Measurements from ENCODE around the gene REPIN1. TPM values are rescaled to one million over a fixed set of nuclear protein-coding genes. Genes with fewer than 3 reads are reported as not detected.

Gene REPIN1
- total and polyA plus RNA-seq, 12 donors = 47.5 to 294 (median 182) TPM

- TF ChIP-seq POLR2A (IDR thresholded peaks at IDR 0.05) = no peak
- TF ChIP-seq, protein P1, sequence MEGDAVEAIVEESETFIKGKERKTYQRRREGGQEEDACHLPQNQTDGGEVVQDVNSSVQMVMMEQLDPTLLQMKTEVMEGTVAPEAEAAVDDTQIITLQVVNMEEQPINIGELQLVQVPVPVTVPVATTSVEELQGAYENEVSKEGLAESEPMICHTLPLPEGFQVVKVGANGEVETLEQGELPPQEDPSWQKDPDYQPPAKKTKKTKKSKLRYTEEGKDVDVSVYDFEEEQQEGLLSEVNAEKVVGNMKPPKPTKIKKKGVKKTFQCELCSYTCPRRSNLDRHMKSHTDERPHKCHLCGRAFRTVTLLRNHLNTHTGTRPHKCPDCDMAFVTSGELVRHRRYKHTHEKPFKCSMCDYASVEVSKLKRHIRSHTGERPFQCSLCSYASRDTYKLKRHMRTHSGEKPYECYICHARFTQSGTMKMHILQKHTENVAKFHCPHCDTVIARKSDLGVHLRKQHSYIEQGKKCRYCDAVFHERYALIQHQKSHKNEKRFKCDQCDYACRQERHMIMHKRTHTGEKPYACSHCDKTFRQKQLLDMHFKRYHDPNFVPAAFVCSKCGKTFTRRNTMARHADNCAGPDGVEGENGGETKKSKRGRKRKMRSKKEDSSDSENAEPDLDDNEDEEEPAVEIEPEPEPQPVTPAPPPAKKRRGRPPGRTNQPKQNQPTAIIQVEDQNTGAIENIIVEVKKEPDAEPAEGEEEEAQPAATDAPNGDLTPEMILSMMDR (IDR thresholded peaks at IDR 0.05) = no peak
- Histone ChIP-seq H3K9me3 (replicated peaks in 1 of 3) (no peaks in the 10 kb centered on the region), H3K27me3 (no peaks in the 10 kb centered on the region), H3K4me3 (no peak overlapping the region), H3K27ac (peak overlapping the region in 4 of 5 donors; percentile 41 to 85 (median 62)), H3K36me3 (replicated peaks in 1 of 2) (peaks cover 0 to 12% of the 10 kb centered on the region in 2 donors), H3K4me1 (replicated peaks in 1 of 2) (peaks cover 18 to 30% of the 10 kb centered on the region in 2 donors)
- DNase-seq = peak in 3 of 7 donors; percentile 4 to 74 (median 51)
- intact Hi-C loops (cut with DNase I) = no loop called here
- WGBS, 4 donors = 78 to 88% (median 83%) methylated on average over 13 to 15 of the region's 15 CpGs
Measured at GRCh38 chr7:150399421-150400007, 30.9 kb downstream of the REPIN1 start.

DNA sequence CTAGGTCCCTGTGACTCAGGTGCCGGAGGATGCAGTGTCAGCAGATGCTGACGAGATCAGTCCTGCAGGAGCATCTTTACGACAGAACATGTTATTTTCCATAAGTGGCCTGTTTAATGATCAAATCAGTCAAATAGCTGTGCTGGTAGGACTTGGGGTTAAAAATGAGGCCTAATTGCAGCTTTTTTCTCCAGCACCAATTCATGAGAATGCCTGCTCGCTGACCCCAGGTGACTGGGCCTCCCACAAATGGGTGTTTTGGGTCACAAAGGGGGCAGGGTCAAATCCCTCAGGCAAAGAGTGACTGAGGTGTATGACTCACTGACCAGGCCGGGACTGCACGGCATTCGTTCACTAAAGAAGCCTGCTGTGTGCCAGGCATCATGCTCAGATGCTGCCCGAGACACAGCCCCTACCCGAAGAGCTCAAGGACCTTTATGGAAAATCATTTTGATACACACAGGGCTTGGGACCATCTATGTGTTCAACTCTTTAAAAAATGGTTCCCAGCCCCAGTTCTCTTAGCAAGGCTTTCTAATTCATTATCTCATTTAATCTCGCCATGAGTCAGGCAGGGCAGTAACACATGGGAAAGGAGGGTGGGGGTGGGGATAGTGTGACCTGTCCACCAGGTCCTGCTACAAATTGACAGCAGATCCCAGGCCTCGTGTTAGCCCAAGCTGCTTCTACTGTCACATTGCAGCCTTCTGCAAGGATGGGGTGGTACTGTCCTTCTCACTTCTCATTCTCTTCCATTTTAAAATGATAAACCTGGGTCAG is 31.6 kb downstream of the REPIN1 start:
- peak; percentile 22 to 84 (median 80) for DNase-seq
- peak overlapping the region; percentile 29 to 85 (median 41) for H3K27ac ChIP-seq
- H3K36me3 ChIP-seq (replicated peaks in 1 of 2) = peaks cover 0 to 12% of the 10 kb centered on the region in 2 donors
- H3K4me1 ChIP-seq (replicated peaks in 1 of 2) = peaks cover 19 to 32% of the 10 kb centered on the region in 2 donors
- 36 to 53% (median 38%) methylated on average over 6 to 11 of the region's 11 CpGs for WGBS, 4 donors
- no peaks in the 10 kb centered on the region for H3K27me3 ChIP-seq
- intact Hi-C loops (cut with DNase I) = no loop called here
- no peak overlapping the region for H3K4me3 ChIP-seq
- TF ChIP-seq, protein P1 (IDR thresholded peaks at IDR 0.05) = no peak
- TF ChIP-seq POLR2A (IDR thresholded peaks at IDR 0.05) = peak in 1 of 2 donors; percentile 22
- no peaks in the 10 kb centered on the region for H3K9me3 ChIP-seq (replicated peaks in 1 of 3)

DNA sequence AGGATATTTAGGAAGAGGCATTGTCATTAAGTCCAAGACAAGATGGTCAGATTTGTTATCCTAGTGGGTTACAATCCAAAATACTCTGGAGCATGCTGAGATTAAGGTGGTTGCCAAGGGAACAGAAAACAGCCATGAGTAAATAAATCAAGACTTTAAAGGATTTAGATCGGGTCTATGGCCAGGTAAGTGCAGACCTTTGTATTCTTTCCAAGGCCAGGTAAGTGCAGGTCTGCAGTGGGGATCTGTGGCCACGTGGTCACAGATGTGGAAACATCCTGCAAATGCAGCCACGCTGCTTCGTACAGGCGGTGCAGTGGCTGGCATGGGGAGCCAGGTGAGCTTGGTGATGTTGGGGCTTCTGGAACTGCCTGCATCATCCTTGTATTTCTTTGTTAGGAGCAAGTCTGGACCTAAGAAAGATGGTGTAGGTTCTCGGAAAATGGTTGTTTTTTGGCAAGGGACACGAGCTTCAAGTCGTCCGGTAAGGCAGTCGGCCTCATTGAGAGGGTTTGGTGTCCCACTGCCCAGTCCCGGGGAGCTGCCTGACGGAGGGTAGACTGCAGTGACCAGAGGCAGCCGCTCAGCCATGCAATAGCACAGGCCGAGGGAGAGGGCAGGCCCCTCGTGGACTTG is 32.3 kb downstream of the REPIN1 start:
- Histone ChIP-seq H3K27me3 (no peaks in the 10 kb centered on the region), H3K4me1 (replicated peaks in 1 of 2) (peaks cover 19 to 33% of the 10 kb centered on the region in 2 donors), H3K36me3 (replicated peaks in 1 of 2) (peaks cover 0 to 12% of the 10 kb centered on the region in 2 donors), H3K4me3 (no peak overlapping the region), H3K27ac (peak overlapping the region in 3 of 5 donors; percentile 41 to 85 (median 84)), H3K9me3 (replicated peaks in 1 of 3) (no peaks in the 10 kb centered on the region)
- intact Hi-C loops (cut with DNase I) = no loop called here
- DNase-seq = peak in 5 of 7 donors; percentile 12 to 50 (median 21)
- 86 to 90% (median 88%) methylated on average over 12 to 15 of the region's 15 CpGs for WGBS, 4 donors
- no peak for TF ChIP-seq POLR2A (IDR thresholded peaks at IDR 0.05)
- TF ChIP-seq, protein P1 (IDR thresholded peaks at IDR 0.05) = no peak

DNA sequence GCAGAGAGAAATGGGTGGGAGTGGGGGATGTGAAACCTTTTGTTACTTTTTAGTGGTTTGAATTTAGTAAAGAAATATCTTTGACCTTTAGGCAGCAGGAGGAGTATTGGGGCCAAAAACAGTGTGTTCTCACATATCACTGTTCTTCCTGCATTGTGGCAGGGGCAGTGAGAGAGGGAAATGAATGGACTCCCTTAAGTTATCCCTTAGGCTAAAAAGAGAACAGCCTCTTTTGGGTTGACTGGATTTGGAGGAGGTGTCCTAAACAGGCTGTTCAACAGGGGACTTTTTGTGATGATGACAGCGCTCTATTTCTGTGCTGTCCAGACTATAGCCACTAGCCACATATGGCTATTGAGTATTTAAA is 32.8 kb downstream of the REPIN1 start:
- 96 to 100% (median 100%) methylated on average over 1 of the region's 1 CpG for WGBS, 4 donors
- peaks cover 0 to 12% of the 10 kb centered on the region in 2 donors for H3K36me3 ChIP-seq (replicated peaks in 1 of 2)
- TF ChIP-seq, protein P1 (IDR thresholded peaks at IDR 0.05) = no peak
- no peak for TF ChIP-seq POLR2A (IDR thresholded peaks at IDR 0.05)
- H3K4me3 ChIP-seq = no peak overlapping the region
- H3K27ac ChIP-seq = peak overlapping the region in 1 of 5 donors; percentile 84
- H3K4me1 ChIP-seq (replicated peaks in 1 of 2) = peaks cover 24 to 37% of the 10 kb centered on the region in 2 donors
- no peaks in the 10 kb centered on the region for H3K27me3 ChIP-seq
- DNase-seq = peak in 1 of 7 donors; percentile 23
- H3K9me3 ChIP-seq (replicated peaks in 1 of 3) = no peaks in the 10 kb centered on the region
- intact Hi-C loops (cut with DNase I) = no loop called here

All from adrenal gland (tissue), 12 donors.